CD4-positive, alpha-beta T cell treated with Interleukin-1 beta for 1 hour (primary cell): ENCODE measurements around the gene HNRNPAB.
"Not testable (repeated sequence)": the region's sequence is repeated elsewhere in the genome, so short reads cannot be mapped to it uniquely, and the experiment has no call there.

Experiments used
- DNase-seq, 2 donors: peaks; one replicate each; pipeline ENCODE4 v3.0.0-alpha.2; 2020 to 2022

HNRNPAB gene

GRCh38 chr5:178247481-178248456 lies 43.4 kb downstream of the HNRNPAB start:
- peak in 1 of 2 donors; percentile 27 for DNase-seq

- DNase-seq, result no peak
Measured at GRCh38 chr5:178248750-178249149, 44.4 kb downstream of the HNRNPAB start.

- peak; percentile 46 to 56 for DNase-seq
Measured at GRCh38 chr5:178249191-178249989, 45.1 kb downstream of the HNRNPAB start.

GRCh38 chr5:178250263-178250662 lies 45.9 kb downstream of the HNRNPAB start:
- no peak for DNase-seq

DNA sequence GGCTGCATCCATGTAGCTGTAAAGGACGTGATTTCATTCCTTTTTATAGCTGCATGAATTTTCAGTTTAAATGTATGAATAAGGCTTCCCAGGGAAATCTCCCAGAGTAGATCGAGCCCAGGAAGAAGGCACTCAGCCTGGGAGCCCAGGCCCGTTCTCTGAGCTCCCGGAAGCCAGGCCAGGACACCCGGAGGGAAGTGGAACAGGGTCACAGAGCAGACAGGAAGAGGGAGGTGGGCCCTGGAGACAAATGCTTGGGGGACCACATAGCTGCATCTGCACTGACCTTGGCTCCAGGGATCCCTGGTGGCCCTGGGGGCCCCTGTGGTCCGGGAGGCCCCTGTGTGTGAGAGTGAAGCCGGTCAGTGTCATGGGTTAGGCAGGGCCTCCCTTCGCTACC lies 47.9 kb downstream of the HNRNPAB start:
- no peak for DNase-seq

- not testable (repeated sequence) for DNase-seq
Measured at GRCh38 chr5:178253632-178254031, 49.3 kb downstream of the HNRNPAB start.

- no peak for DNase-seq
Measured at GRCh38 chr5:178256746-178257145, 52.4 kb downstream of the HNRNPAB start.

DNA sequence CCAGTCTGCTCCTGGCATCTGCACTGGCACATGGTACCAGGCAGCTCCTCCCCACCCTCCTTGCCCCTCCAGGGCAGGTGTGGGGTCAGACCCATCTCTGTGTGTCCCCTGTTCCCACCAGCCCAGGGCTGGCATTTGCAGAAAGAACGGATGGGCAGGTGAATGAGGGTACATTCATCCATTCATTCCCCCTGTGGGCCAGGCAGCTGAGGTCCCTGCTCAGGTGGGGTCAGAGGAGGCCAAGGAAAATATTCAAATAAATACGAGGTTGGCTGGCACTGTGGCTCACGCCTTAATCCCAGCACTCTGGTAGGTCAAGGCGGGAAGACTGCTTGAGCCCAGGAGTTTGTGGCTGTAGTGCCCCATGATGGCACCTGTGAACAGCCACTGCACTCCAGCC lies 53.3 kb downstream of the HNRNPAB start:
- DNase-seq, result no peak

DNA sequence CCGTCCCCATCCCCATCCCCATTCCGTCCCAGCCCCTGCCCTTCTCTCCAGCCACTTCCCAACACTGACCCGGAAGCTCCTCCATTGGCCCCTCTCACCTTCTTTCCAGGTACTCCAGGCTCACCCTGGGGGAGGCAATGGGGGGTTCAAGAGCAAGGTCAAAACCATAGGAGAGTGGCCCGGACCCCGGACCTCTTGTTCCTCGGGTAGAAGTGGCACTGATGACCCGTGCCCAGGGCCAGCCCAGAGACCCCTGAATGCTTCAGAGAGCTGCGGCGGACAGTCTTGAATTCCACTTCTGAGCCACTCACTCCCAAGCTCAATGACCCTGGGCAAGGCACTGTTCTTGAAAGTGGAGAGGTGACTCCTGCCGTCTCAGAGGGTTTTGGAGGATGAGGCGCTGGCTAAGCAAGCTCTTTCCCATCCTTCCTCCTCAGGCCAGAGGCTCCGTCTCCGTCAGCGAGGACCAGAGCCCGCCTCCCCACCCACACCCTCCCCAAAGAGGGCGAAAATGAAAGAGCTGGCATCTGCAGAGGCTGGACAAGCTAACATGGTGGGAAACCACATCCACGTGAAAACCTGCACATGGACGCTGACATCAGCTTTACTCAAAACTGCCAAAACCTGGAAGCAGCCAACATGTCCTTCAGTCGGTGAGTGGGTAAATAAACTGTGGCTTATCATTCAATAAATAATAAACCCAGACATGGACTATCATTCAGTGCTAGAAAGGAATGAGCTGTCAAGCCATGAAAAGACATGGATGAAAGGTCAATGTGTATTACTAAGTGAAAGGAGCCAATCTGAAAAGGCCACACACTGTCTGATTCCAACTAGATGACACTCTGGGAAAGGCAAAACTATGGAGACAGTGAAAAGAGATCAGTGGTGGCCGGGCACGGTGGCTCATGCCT lies 55.5 kb downstream of the HNRNPAB start:
- no peak for DNase-seq
